Measurements from ENCODE around the gene RAD23B.

Gene RAD23B

DNA sequence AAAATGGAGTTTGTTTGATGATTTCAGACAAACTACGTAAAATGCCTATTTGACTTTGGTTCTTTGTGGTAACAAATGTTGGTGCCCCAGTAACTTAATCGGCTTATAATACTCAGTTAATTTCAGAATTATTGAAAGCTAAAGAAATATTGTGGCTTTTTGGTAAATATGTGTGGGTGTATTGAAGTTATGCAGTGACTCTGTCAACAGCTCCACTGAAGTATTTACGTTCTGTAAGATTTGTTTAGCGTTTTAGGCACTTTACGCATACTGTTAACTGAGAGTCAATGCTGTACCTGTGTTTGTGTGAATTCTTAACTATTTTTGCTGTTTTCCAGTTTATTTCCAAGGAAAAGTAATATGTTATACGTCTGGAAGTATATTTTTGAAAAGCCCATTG is 2.2 kb downstream of the RAD23B start:
- no peak overlapping the region for H3K27ac ChIP-seq
- TF ChIP-seq, protein P1, sequence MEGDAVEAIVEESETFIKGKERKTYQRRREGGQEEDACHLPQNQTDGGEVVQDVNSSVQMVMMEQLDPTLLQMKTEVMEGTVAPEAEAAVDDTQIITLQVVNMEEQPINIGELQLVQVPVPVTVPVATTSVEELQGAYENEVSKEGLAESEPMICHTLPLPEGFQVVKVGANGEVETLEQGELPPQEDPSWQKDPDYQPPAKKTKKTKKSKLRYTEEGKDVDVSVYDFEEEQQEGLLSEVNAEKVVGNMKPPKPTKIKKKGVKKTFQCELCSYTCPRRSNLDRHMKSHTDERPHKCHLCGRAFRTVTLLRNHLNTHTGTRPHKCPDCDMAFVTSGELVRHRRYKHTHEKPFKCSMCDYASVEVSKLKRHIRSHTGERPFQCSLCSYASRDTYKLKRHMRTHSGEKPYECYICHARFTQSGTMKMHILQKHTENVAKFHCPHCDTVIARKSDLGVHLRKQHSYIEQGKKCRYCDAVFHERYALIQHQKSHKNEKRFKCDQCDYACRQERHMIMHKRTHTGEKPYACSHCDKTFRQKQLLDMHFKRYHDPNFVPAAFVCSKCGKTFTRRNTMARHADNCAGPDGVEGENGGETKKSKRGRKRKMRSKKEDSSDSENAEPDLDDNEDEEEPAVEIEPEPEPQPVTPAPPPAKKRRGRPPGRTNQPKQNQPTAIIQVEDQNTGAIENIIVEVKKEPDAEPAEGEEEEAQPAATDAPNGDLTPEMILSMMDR (conservative IDR thresholded peaks at IDR 0.05; ENCODE audit: low read depth): no peak
- CTCF ChIA-PET: interaction anchor here (0.6 to 1.2 kb wide), 3 partner anchors 14 to 24 kb away, joined by 3 to 6 read pairs (median 4); no protein-coding TSS in a partner anchor
- no peak for DNase-seq (ENCODE audit: low spot score)
- POLR2A ChIA-PET (ENCODE audit: low non-redundant PET): no interaction called here

DNA sequence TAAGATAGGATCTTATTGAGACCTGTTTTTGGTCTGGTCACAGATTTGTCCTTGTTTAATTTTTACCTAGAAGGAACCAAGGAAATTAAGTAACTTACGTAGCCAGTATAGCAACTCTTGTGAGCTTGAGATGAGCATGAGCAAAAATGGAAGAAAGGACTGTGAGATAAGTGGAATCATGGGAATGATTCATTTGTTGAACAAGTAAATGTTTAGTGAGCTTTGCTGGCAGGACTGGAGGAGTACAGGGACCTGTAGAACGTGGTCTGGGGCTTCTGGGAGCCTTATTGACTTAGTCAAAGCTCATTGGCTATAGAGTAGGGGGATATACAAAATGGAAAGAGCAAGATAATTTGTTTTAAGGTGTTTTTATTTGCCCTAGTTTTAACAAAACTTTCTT is 3.0 kb downstream of the RAD23B start:
- TF ChIP-seq, protein P1 (conservative IDR thresholded peaks at IDR 0.05; ENCODE audit: low read depth): no peak
- ChIA-PET CTCF (interaction anchor here (0.8 to 1.2 kb wide), 2 partner anchors 13 to 19 kb away, joined by 3 to 6 read pairs; no protein-coding TSS in a partner anchor), POLR2A (ENCODE audit: low non-redundant PET) (no interaction called here)
- H3K27ac ChIP-seq: no peak overlapping the region
- DNase-seq (ENCODE audit: low spot score): no peak

DNA sequence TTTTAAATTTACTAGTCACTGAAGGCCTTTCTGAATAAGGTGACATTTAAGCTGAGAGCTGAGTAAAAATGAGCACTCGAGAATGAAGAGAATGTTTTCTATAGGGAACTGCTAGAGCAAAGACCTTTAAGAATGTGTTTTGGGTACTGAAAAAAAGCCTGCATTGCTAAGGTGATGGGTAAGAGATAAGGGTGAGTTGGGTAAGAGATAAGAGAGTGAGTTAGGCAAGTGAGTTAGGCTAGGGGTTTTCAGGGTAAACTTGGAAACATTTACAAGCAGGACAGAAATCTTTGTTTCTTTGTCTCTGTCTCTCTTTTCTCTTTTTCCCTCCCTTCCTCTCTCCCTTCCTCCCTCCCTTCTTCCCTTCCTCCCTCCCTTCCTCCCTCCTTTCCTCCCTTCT is 5.6 kb downstream of the RAD23B start:
- no peak for DNase-seq (ENCODE audit: low spot score)
- ChIA-PET CTCF (interaction anchor here (0.7 kb wide), 1 partner anchor 177 kb away, joined by 4 read pairs; no protein-coding TSS in a partner anchor), POLR2A (ENCODE audit: low non-redundant PET) (no interaction called here)
- TF ChIP-seq, protein P1 (conservative IDR thresholded peaks at IDR 0.05; ENCODE audit: low read depth): no peak
- no peak overlapping the region for H3K27ac ChIP-seq

DNA sequence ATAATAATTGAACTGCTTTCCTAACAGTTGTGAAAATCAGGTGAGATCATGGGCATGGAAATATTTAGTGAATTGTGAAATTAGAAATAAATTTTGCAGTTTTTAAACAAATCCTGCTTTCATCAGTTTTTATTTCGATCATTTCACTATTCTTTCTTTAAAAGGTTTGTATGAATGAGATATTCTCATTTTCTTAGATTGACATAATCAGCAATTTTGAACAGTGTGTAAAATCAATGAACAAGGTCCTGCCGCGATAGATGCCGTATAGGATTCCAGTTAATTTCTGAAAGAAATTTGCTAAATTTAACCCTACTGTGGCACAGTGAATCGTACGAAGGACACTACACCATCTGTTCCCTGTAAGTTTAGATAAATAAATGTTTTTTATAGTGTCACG is 7.5 kb downstream of the RAD23B start:
- H3K27ac ChIP-seq: no peak overlapping the region
- DNase-seq (ENCODE audit: low spot score): no peak
- ChIA-PET CTCF (no interaction called here), POLR2A (ENCODE audit: low non-redundant PET) (no interaction called here)
- TF ChIP-seq, protein P1 (conservative IDR thresholded peaks at IDR 0.05; ENCODE audit: low read depth): no peak

DNA sequence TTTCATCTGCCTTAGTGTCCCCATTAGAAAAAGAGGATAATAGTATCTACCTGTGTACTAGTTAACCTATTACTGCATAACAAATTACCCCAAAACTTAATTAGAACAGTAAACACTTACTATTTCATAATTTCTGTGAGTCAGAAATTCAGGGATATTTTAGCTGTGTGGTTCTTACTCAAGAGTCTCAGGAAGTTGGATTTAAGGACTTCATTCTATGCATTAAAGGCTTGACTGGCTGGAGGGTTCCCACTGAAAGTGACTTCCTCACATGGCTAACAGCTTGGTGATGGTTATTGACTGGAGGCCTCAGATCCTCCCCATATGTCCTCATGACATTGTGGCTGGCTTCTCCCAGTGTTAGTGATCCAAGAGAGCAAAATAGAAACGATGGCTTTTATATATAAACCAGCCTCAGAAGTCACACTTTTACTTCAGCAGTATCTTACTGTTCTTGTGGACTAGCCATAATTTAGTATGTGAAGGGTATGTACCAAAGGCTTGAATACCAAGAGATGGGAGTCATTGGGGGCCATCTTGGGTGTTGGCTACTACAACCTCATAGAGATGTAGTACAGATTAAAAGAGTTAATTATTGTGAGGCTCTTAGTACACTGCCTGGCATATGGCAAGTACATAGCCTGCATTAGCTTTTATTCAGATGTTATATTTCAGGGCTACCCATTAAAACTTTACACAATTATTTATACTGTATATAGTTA is 9.9 kb downstream of the RAD23B start:
- H3K27ac ChIP-seq: no peak overlapping the region
- TF ChIP-seq, protein P1 (conservative IDR thresholded peaks at IDR 0.05; ENCODE audit: low read depth): no peak
- ChIA-PET CTCF (no interaction called here), POLR2A (ENCODE audit: low non-redundant PET) (interaction anchor here (0.6 kb wide), 1 partner anchor 428 kb away, joined by 3 read pairs; no protein-coding TSS in a partner anchor)
- no peak for DNase-seq (ENCODE audit: low spot score)

DNA sequence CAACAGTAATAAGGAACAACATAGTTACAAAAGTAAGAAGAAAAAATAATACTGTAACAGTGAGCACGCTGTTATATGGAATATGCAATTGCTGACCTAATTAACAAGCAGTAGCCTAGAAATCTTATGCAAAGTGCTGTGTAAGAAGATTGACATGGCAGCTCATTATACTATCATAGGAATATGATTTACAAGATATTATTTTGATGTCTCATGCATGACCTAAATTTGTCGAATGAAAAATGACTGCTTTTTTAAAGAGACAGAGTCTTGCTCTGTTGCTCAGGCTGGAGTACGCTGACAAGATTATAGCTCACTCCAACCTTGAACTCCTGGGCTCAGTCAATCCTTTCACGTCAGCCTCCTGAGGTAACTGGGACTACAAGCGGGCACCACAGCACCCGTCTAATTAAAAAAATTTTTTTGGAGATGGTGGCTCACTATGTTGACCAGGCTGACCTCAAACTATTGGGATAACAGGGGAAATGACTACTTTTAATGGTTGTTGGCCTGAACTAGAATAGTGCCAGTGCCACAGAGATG is 10.5 kb downstream of the RAD23B start:
- no peak for DNase-seq (ENCODE audit: low spot score)
- CTCF ChIA-PET: no interaction called here
- no peak overlapping the region for H3K27ac ChIP-seq
- TF ChIP-seq, protein P1 (conservative IDR thresholded peaks at IDR 0.05; ENCODE audit: low read depth): no peak
- POLR2A ChIA-PET (ENCODE audit: low non-redundant PET): no interaction called here

All from RWPE1 (cell line).